SK-N-SH treated with all-trans-retinoic acid at 6 μM for 48 hours (cell line): ENCODE measurements around the gene UFD1.

ENCODE experiments used
- ARNTL ChIP-seq: fragments of 450-650 bp; formaldehyde crosslinking; IDR thresholded peaks from 2 replicates; pipeline ENCODE4 v1.5.0; 2020; ENCODE audit warnings: low read depth, mild to moderate bottlenecking, moderate library complexity, borderline replicate concordance
- GLIS3 ChIP-seq: fragments of 250-450 bp; sonication (Bioruptor Pico); IDR thresholded peaks from 2 replicates; pipeline ENCODE4 v1.5.0; 2020; ENCODE audit warnings: mild to moderate bottlenecking, moderate library complexity
- ZNF8 ChIP-seq: fragments of 450-650 bp; formaldehyde crosslinking; IDR thresholded peaks from 2 replicates; pipeline ENCODE4 v1.5.0; 2020; ENCODE audit warnings: mild to moderate bottlenecking, moderate library complexity

DNA sequence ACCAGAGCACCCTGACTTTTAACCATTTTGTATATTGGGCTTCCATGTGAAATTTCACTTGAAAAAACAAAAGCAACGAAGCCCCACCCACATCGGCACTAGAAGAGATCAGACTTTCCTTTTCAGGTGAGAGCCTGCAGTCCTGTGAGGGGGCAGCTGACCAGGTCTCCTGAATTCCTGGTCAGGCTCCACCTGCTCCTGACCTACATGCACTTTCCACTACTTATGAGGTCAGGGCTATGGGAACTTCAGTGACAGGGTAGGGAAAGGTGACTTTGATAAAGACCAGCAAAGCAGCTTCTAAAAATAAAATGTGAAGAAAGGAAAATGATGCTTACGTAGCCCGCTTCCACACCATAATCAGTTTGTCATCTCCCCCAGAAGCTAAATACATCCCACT lies 72.1 kb downstream of the UFD1 start:
- TF ChIP-seq ZNF8 (CRISPR knock-in tag) = no peak
- TF ChIP-seq GLIS3 (CRISPR knock-in tag) = no peak
- no peak for TF ChIP-seq ARNTL (CRISPR knock-in tag)
